GM18526 (cell line): ENCODE measurements around the gene SPC24.

ENCODE experiments used
- POLR2A ChIP-seq: IDR thresholded peaks from 3 replicates; pipeline ENCODE4 v1.6.1; 2011; ENCODE audit not compliant: insufficient read length; ENCODE audit errors: extremely low read depth

Gene SPC24

DNA sequence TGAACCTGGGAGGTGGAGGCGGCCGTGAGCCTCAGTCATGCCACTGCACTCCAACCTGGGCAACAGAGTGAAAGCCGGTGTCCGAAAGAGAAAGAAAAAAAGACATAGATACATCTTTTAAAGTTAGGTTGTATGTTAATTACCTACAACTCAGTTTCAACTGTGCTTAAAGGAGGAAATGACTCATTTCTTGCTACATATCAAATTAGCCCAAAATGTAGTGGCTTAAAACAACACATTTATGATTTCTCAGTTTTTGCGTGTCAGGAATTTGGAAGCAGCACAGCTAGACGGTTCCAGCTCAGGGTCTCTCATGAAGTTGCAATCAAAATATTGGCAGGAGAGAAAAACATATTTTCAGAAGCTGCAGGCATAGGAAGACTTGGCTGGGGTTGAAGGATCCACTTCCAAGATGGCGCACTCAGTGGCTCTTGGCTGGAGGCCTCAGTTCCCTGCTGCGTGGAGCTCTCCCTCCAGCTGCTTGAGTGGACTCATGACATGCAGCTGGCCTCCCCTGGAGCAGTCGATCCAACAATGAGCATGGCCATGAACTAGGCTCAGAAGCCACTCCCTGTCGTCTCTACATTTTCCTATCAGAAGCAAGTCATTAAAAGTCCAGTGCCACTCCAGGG lies 59.3 kb downstream of the SPC24 start:
- peak; percentile 19 for TF ChIP-seq POLR2A
